Measurements from ENCODE around the gene GCC2. TPM values are rescaled to one million over a fixed set of nuclear protein-coding genes. Genes with fewer than 3 reads are reported as not detected.
"Not testable (repeated sequence)": the region's sequence is repeated elsewhere in the genome, so short reads cannot be mapped to it uniquely, and the experiment has no call there.

The GCC2 gene
- total and polyA plus RNA-seq, 12 donors: 9.5 to 48.0 (median 37.0) TPM

DNA sequence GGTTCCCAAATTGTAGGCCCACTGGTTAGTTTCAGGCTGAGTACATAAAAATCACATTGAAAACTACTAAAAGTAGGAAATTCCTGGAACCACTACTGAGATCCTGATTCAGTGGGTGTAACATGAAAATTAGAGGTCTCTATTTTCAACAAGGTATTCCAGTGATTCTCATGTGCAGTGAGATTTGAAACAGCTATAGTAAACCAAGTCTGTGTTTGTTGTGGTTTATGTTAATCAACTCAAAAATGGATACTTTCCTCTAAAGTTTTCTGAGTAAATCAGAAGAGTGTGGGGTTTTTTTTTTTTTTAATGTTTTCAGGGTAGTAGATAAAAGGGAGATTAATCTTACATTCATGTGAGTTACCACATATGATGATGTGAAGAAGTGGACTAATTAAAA, 42.8 kb downstream of the GCC2 start:
- no peak overlapping the region for H3K4me3 ChIP-seq
- intact Hi-C loops (cut with DNase I): no loop called here
- no peaks in the 10 kb centered on the region for H3K9me3 ChIP-seq (replicated peaks in 1 of 3)
- TF ChIP-seq, protein P1, sequence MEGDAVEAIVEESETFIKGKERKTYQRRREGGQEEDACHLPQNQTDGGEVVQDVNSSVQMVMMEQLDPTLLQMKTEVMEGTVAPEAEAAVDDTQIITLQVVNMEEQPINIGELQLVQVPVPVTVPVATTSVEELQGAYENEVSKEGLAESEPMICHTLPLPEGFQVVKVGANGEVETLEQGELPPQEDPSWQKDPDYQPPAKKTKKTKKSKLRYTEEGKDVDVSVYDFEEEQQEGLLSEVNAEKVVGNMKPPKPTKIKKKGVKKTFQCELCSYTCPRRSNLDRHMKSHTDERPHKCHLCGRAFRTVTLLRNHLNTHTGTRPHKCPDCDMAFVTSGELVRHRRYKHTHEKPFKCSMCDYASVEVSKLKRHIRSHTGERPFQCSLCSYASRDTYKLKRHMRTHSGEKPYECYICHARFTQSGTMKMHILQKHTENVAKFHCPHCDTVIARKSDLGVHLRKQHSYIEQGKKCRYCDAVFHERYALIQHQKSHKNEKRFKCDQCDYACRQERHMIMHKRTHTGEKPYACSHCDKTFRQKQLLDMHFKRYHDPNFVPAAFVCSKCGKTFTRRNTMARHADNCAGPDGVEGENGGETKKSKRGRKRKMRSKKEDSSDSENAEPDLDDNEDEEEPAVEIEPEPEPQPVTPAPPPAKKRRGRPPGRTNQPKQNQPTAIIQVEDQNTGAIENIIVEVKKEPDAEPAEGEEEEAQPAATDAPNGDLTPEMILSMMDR (IDR thresholded peaks at IDR 0.05): no peak
- no peak for TF ChIP-seq POLR2A (IDR thresholded peaks at IDR 0.05)
- H3K36me3 ChIP-seq (replicated peaks in 1 of 2): peaks cover 0 to 42% of the 10 kb centered on the region in 2 donors
- no peaks in the 10 kb centered on the region for H3K4me1 ChIP-seq (replicated peaks in 1 of 2)
- no peaks in the 10 kb centered on the region for H3K27me3 ChIP-seq
- DNase-seq: no peak
- peak overlapping the region in 2 of 5 donors; percentile 22 to 53 for H3K27ac ChIP-seq

DNA sequence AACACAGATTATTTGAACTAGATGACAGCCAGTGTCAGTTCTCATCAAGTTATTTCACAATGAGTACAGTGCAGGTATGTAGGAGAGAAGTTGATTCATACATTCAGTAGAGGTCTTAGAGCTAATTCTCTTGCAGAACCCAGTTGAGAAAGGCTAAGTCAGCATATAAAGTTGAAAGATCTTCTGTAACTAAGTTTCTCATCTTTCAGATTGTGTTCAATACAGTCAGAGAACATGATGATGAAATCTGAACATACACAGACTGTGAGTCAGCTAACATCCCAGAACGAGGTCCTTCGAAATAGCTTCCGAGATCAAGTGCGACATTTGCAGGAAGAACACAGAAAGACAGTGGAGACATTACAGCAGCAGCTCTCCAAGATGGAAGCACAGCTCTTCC, 43.4 kb downstream of the GCC2 start:
- WGBS, 4 donors: 47 to 77% (median 59%) methylated on average over 4 of the region's 4 CpGs
- H3K9me3 ChIP-seq (replicated peaks in 1 of 3): no peaks in the 10 kb centered on the region
- no peaks in the 10 kb centered on the region for H3K27me3 ChIP-seq
- TF ChIP-seq, protein P1 (IDR thresholded peaks at IDR 0.05): no peak
- TF ChIP-seq POLR2A (IDR thresholded peaks at IDR 0.05): peak in 1 of 2 donors; percentile 8
- H3K36me3 ChIP-seq (replicated peaks in 1 of 2): peaks cover 0 to 42% of the 10 kb centered on the region in 2 donors
- DNase-seq: peak in 6 of 7 donors; percentile 45 to 74 (median 66)
- no peaks in the 10 kb centered on the region for H3K4me1 ChIP-seq (replicated peaks in 1 of 2)
- intact Hi-C loops (cut with DNase I): no loop called here
- H3K4me3 ChIP-seq: no peak overlapping the region
- peak overlapping the region in 4 of 5 donors; percentile 22 to 59 (median 40) for H3K27ac ChIP-seq

DNA sequence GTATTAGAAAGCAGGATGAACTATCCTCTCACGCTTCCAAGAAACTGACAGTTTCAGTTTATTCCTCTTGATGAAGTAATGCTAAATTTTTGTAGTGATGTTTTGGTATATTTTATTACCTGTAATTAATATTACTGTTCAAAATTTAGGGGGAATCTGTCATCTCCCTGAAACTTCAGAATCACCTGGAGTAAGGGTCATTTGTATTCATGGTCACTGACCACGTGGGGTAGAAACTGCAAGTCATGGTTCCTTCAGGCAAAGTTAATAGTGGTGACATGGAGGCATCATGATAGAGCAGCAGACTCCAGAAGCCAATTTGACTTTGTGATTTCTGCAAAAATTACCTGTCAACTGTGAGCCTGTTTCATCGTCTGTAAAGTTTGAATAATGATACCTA, 47.2 kb downstream of the GCC2 start:
- not testable (repeated sequence) for DNase-seq
- H3K36me3 ChIP-seq (replicated peaks in 1 of 2): peaks cover 0 to 25% of the 10 kb centered on the region in 2 donors

DNA sequence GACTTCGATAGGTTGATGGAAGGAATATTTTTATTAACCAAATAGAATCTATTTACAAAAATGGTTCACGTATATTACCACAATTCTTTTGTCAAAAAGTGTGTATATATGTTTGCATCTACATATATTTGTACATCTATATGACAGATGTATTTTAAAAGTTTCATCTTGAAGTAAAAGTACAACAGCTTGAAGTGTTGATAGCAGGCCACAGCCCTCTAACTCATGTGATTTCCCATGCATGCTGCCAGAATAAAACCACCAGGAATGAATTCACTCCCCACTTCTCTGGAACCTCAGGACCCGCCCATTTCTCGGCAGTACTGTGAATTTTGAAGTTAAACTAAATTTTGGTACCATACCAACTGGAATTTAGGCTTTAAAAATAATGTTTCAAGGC, 58.6 kb downstream of the GCC2 start:
- H3K4me1 ChIP-seq (replicated peaks in 1 of 2); H3K27ac ChIP-seq; H3K27me3 ChIP-seq; intact Hi-C loops (cut with DNase I); H3K36me3 ChIP-seq (replicated peaks in 1 of 2); H3K9me3 ChIP-seq (replicated peaks in 1 of 3); H3K4me3 ChIP-seq: not testable (repeated sequence)
- 77 to 98% (median 86%) methylated on average over 3 of the region's 4 CpGs for WGBS, 4 donors
- peak in 2 of 7 donors; percentile 7 to 27 for DNase-seq

More for the DNA sequence above, 47.2 kb downstream of the GCC2 start:
- H3K27ac ChIP-seq; H3K27me3 ChIP-seq; intact Hi-C loops (cut with DNase I); H3K4me1 ChIP-seq (replicated peaks in 1 of 2); H3K4me3 ChIP-seq; H3K9me3 ChIP-seq (replicated peaks in 1 of 3): not testable (repeated sequence)
- WGBS, 4 donors: 73 to 95% (median 84%) methylated on average over 1 to 2 of the region's 3 CpGs; no CpG with 5 or more reads in 1 of the 4 donors

DNA sequence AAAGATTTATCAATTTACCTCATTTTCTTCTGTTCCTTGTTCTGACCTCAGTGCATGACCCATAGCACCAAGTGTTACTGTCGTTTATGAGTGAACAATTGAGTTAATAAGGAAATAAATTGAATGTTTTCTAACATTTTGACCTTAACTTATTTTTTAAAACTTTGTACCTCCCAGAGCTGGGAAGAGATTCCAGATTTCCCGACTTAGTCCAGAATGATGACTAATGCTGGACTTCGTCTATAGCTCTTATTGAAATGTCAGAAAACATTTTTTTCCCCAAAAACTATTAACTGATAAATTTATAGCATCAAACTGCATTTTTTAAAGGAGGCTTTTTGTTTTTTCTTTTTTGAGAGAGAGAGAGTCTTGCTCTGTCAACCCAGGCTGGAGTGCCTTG, 63.4 kb downstream of the GCC2 start:
- DNase-seq; H3K27me3 ChIP-seq; H3K4me1 ChIP-seq (replicated peaks in 1 of 2); intact Hi-C loops (cut with DNase I); H3K9me3 ChIP-seq (replicated peaks in 1 of 3); H3K36me3 ChIP-seq (replicated peaks in 1 of 2); H3K4me3 ChIP-seq: not testable (repeated sequence)
- WGBS, 4 donors: 29 to 44% (median 32%) methylated on average over 3 of the region's 3 CpGs
- peak overlapping the region in 1 of 5 donors; percentile 38 for H3K27ac ChIP-seq

DNA sequence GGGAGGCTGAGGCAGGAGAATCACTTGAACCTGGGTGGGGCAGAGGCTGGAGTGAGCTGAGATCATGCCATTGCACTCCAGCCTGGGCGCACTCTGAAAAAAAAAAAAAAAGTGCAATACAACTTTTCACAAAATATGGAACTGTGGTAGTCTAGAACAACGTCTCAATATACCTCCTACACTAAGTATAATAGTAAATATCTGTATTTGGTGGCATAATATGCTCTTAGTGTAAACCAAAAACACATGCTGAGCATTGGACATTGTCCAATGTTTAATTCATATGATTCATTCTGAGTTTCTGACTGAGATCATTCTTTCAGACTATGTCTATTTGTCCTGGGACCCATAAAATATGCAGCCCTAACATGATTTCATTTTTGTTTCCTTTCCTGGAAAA, 65.5 kb downstream of the GCC2 start:
- H3K9me3 ChIP-seq (replicated peaks in 1 of 3); H3K4me3 ChIP-seq; intact Hi-C loops (cut with DNase I); H3K36me3 ChIP-seq (replicated peaks in 1 of 2); H3K27me3 ChIP-seq; H3K27ac ChIP-seq; DNase-seq; H3K4me1 ChIP-seq (replicated peaks in 1 of 2): not testable (repeated sequence)
- WGBS, 4 donors: 44 to 95% (median 66%) methylated on average over 2 of the region's 2 CpGs

DNA sequence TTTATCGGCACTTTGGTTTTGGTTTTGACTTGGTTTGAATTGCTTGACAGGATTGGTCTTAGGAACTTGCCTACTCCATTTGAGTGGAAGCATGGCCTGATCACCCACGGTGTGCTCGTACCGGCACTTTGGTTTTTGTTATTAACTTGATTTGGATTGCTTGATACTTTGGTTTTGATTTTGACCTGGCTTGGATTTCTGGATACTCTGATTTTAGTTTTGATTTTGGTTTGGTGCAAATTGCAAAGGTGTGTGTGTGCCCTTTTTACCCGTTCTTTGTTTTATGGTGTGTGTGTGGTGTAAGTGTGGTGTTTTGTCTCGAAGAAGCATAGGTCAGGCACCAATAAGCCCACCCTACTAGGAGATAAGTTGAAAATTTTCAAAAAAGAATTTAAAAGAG, 75.7 kb downstream of the GCC2 start:
- WGBS, 4 donors: 94 to 100% (median 96%) methylated on average over 3 to 5 of the region's 6 CpGs
- H3K4me1 ChIP-seq (replicated peaks in 1 of 2); H3K36me3 ChIP-seq (replicated peaks in 1 of 2); H3K27ac ChIP-seq; H3K9me3 ChIP-seq (replicated peaks in 1 of 3); intact Hi-C loops (cut with DNase I); H3K4me3 ChIP-seq; H3K27me3 ChIP-seq; DNase-seq: not testable (repeated sequence)

DNA sequence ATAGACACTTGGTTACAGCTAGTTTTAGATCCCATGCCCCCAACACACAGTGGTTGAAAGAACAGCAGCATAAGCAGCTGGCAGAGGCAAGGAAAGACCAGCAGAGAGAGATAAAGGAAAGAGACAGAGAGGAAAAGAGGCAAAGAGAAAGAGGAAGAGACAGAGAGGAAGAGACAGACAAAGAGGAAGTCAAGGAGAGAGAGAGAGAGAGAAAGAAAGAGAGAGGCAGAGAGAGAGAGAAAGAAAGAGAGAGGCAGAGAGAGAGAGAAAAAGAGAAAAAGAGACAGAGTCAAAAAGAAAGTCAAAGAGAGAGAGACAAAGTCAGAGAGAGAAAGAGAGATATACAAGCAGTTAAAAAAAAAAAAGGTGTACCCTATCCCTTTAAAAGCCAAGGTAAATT, 76.3 kb downstream of the GCC2 start:
- H3K4me1 ChIP-seq (replicated peaks in 1 of 2); H3K4me3 ChIP-seq; H3K27me3 ChIP-seq; H3K27ac ChIP-seq; H3K9me3 ChIP-seq (replicated peaks in 1 of 3); intact Hi-C loops (cut with DNase I); H3K36me3 ChIP-seq (replicated peaks in 1 of 2); DNase-seq: not testable (repeated sequence)
